CD14-positive monocyte (primary cell): ENCODE data around the gene AGBL1. TPM values are rescaled to one million over a fixed set of nuclear protein-coding genes. Genes with fewer than 3 reads are reported as not detected.

ENCODE experiments used
- DNase-seq, 3 donors: peaks; one replicate each; pipeline ENCODE4 v3.0.0-alpha.2; 2011 to 2022
- H2AFZ ChIP-seq: 2 replicates; pipeline ENCODE4 v1.6.0; 2012; ENCODE audit warnings: mild to moderate bottlenecking, low read depth, low read length, inconsistent platforms; ENCODE audit not compliant: insufficient read depth, poor library complexity, severe bottlenecking
- H3K27ac ChIP-seq, 2 donors: 1 replicate in 1 of 2; 2 replicates in 1 of 2; pipeline ENCODE4 v1.5.1; 2012 to 2013; ENCODE audit warnings: low read length in 2 of 2, control low read depth in 1 of 2, inconsistent platforms in 1 of 2, low read depth in 1 of 2, mild to moderate bottlenecking in 1 of 2
- H3K27me3 ChIP-seq, 2 donors: one replicate each; pipeline versions ENCODE4 v1.6.0 to v1.6.1; 2011 to 2013; ENCODE audit warnings: low read length in 2 of 2; ENCODE audit not compliant: control insufficient read depth in 2 of 2, insufficient read depth in 2 of 2
- H3K36me3 ChIP-seq, 2 donors: replicated peaks in 1 of 2; 1 replicate in 1 of 2; 2 replicates in 1 of 2; pipeline versions ENCODE4 v1.5.1 to v1.6.1; 2012 to 2013; ENCODE audit warnings: low read length in 2 of 2, control low read depth in 1 of 2, inconsistent platforms in 1 of 2, mild to moderate bottlenecking in 1 of 2; ENCODE audit not compliant: insufficient read depth in 2 of 2, control insufficient read depth in 1 of 2
- H3K4me1 ChIP-seq, 2 donors: 1 replicate in 1 of 2; 2 replicates in 1 of 2; pipeline versions ENCODE4 v1.5.1 to v1.6.1; 2012 to 2013; ENCODE audit warnings: low read length in 2 of 2, control low read depth in 1 of 2, inconsistent platforms in 1 of 2, mild to moderate bottlenecking in 1 of 2, moderate library complexity in 1 of 2; ENCODE audit not compliant: insufficient read depth in 2 of 2, control insufficient read depth in 1 of 2
- H3K4me2 ChIP-seq: replicated peaks from 2 replicates; pipeline ENCODE3; 2012; ENCODE audit warnings: low read length, moderate library complexity, mild to moderate bottlenecking; ENCODE audit not compliant: poor library complexity, severe bottlenecking; ENCODE audit errors: extremely low read depth
- H3K4me3 ChIP-seq, 3 experiments: fragments of 200-600 bp in 1 of 3; sonication (generic) in 1 of 3; replicated peaks in 1 of 3; 1 replicate in 2 of 3; 2 replicates in 1 of 3; pipeline ENCODE4 v1.5.1; 2011 to 2013; ENCODE audit warnings: low read length in 3 of 3, mild to moderate bottlenecking in 3 of 3, control low read depth in 2 of 3, low read depth in 2 of 3, inconsistent platforms in 1 of 3, moderate library complexity in 1 of 3
- H3K79me2 ChIP-seq: 2 replicates; pipeline ENCODE4 v1.6.0; 2012; ENCODE audit warnings: mild to moderate bottlenecking, control low read depth, inconsistent platforms, low read length, moderate library complexity; ENCODE audit not compliant: insufficient read depth
- H3K9ac ChIP-seq: 2 replicates; pipeline ENCODE4 v1.6.0; 2017; ENCODE audit warnings: low read length, mild to moderate bottlenecking; ENCODE audit not compliant: insufficient read depth, poor library complexity, severe bottlenecking
- H3K9me3 ChIP-seq, 2 donors: replicated peaks in 1 of 2; 1 replicate in 1 of 2; 2 replicates in 1 of 2; pipeline versions ENCODE4 v1.5.1 to v1.6.1; 2012 to 2013; ENCODE audit warnings: low read length in 2 of 2, control low read depth in 1 of 2; ENCODE audit not compliant: control insufficient read depth in 1 of 2, insufficient read depth in 1 of 2
- H4K20me1 ChIP-seq: 2 replicates; pipeline ENCODE4 v1.6.0; 2012; ENCODE audit warnings: mild to moderate bottlenecking, low read length, control low read depth, moderate library complexity; ENCODE audit not compliant: insufficient read depth
- H3K27ac Mint-ChIP-seq, 7 donors: one replicate each; pipeline ENCODE4 v1.8.0; 2020; ENCODE audit warnings: mild to moderate bottlenecking in 7 of 7, mixed read lengths in 7 of 7, moderate library complexity in 6 of 7, inconsistent platforms in 2 of 7
- H3K27me3 Mint-ChIP-seq, 3 donors: one replicate each; pipeline ENCODE4 v1.8.0; 2021 to 2022; ENCODE audit warnings: low read depth in 3 of 3, mild to moderate bottlenecking in 3 of 3, mixed read lengths in 3 of 3, moderate library complexity in 3 of 3, inconsistent platforms in 1 of 3
- H3K36me3 Mint-ChIP-seq, 2 donors: one replicate each; pipeline ENCODE4 v1.8.0; 2020; ENCODE audit warnings: mixed read lengths in 2 of 2, inconsistent platforms in 1 of 2, mild to moderate bottlenecking in 1 of 2
- H3K4me1 Mint-ChIP-seq: one replicate; pipeline ENCODE4 v1.8.0; 2020; ENCODE audit warnings: mild to moderate bottlenecking, mixed read lengths
- H3K4me3 Mint-ChIP-seq, 2 donors: one replicate each; pipeline ENCODE4 v1.8.0; 2020; ENCODE audit warnings: mild to moderate bottlenecking in 2 of 2, mixed read lengths in 2 of 2, moderate library complexity in 1 of 2
- H3K9me3 Mint-ChIP-seq, 7 donors: one replicate each; pipeline ENCODE4 v1.8.0; 2020 to 2022; ENCODE audit warnings: mixed read lengths in 7 of 7, mild to moderate bottlenecking in 6 of 7, moderate library complexity in 6 of 7, inconsistent platforms in 2 of 7
- WGBS: methylation state at CpG from one replicate; pipeline ENCODE4 v1.1.5; 2013; ENCODE audit warnings: missing lambda C conversion rate; ENCODE audit not compliant: insufficient coverage; 5-methylcytosine and 5-hydroxymethylcytosine counted together
- intact Hi-C, 2 donors: fragments of 100-400 bp; cut with micrococcal nuclease; formaldehyde crosslinking; loops; one replicate each; pipeline versions ENCODE4 v1.15.0 to v1.15.1; 2023
- polyA plus RNA-seq, 3 donors: library from polyadenylated mRNA; depleted of rRNA in 1 of 3; unstranded in 2 of 3; stranded (reverse) in 1 of 3; fragments of 300-500 nt in 2 of 3; fragments of >200 nt in 1 of 3; fragmentation: Illumina TruSeq in 2 of 3; gene quantifications; 1 replicate in 2 of 3; 2 replicates in 1 of 3; pipeline ENCODE4 v1.2.3, GENCODE V29; 2012 to 2021
- TF ChIP-seq, protein P1 (sequence below): fragments of 200-600 bp; IDR thresholded peaks from one replicate; pipeline ENCODE4 v1.8.0; 2022; ENCODE audit warnings: antibody characterized with exemption, mild to moderate bottlenecking

The AGBL1 gene
- polyA plus RNA-seq, 3 donors, result not detected

DNA sequence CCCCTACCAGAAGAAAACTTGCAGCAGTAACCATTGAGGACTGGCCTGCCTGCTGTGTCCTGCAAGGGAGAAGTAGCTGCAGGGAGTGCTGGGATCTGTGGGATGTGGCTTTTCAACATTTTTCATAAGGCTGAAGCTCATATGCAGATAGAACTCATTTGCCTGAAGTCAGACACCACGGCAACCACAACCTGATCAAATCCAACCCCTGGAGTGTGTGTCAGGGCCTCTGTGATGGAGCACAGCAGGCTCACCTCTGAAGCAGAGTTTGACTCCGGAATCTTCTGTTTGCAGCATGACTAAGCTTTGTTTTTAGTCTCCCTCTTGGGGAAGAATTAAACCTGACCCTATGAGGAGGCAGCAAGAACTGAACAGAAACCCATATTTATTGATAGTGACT, 508.7 kb downstream of the AGBL1 start:
- TF ChIP-seq, protein P1, sequence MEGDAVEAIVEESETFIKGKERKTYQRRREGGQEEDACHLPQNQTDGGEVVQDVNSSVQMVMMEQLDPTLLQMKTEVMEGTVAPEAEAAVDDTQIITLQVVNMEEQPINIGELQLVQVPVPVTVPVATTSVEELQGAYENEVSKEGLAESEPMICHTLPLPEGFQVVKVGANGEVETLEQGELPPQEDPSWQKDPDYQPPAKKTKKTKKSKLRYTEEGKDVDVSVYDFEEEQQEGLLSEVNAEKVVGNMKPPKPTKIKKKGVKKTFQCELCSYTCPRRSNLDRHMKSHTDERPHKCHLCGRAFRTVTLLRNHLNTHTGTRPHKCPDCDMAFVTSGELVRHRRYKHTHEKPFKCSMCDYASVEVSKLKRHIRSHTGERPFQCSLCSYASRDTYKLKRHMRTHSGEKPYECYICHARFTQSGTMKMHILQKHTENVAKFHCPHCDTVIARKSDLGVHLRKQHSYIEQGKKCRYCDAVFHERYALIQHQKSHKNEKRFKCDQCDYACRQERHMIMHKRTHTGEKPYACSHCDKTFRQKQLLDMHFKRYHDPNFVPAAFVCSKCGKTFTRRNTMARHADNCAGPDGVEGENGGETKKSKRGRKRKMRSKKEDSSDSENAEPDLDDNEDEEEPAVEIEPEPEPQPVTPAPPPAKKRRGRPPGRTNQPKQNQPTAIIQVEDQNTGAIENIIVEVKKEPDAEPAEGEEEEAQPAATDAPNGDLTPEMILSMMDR, result no peak
- no peak overlapping the region for H2AFZ ChIP-seq
- Mint-ChIP-seq H3K9me3 (peaks cover 0 to 10% (median 4%) of the 10 kb centered on the region in 7 donors), H3K36me3 (no peaks in the 10 kb centered on the region), H3K4me3 (no peak overlapping the region), H3K27me3 (no peaks in the 10 kb centered on the region), H3K4me1 (no peaks in the 10 kb centered on the region), H3K27ac (no peak overlapping the region)
- H3K4me2 ChIP-seq, result no peak overlapping the region
- intact Hi-C loops, result no loop called here
- DNase-seq, result no peak
- no peaks in the 10 kb centered on the region for H3K27me3 ChIP-seq
- H3K27ac ChIP-seq, result no peak overlapping the region
- no peaks in the 10 kb centered on the region for H4K20me1 ChIP-seq
- H3K79me2 ChIP-seq, result no peaks in the 10 kb centered on the region
- no peaks in the 10 kb centered on the region for H3K9me3 ChIP-seq
- H3K4me3 ChIP-seq, result no peak overlapping the region
- 39% methylated on average over 2 of the region's 2 CpGs for WGBS
- no peaks in the 10 kb centered on the region for H3K4me1 ChIP-seq
- H3K9ac ChIP-seq, result no peak overlapping the region
- H3K36me3 ChIP-seq, result no peaks in the 10 kb centered on the region

DNA sequence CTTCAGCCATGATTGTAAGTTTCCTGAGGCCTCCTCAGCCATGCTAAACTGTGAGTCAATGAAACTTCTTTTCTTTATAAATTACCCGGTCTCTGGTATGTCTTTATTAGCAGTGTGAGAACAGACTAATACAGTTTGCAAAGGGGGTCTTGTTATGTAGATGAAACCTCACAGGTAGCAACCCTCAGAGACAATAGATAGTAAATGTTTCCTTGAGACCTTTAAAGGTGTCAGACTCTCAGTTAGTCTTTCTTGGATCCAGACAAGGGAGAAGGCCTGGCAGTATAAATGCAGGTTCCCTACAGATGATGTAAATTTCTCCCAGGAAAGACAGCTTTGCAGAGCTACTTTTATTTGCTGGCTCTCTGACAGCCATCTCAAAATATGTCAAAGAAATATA, 510.8 kb downstream of the AGBL1 start:
- DNase-seq, result no peak
- TF ChIP-seq, protein P1, result no peak
- Histone ChIP-seq H3K4me2 (no peak overlapping the region), H4K20me1 (no peaks in the 10 kb centered on the region), H3K79me2 (no peaks in the 10 kb centered on the region), H3K27me3 (no peaks in the 10 kb centered on the region), H3K27ac (no peak overlapping the region), H3K4me3 (no peak overlapping the region), H3K36me3 (no peaks in the 10 kb centered on the region), H3K4me1 (no peaks in the 10 kb centered on the region), H2AFZ (no peak overlapping the region), H3K9me3 (no peaks in the 10 kb centered on the region), H3K9ac (no peak overlapping the region)
- Mint-ChIP-seq H3K4me1 (no peaks in the 10 kb centered on the region), H3K27ac (no peak overlapping the region), H3K4me3 (no peak overlapping the region), H3K9me3 (peaks cover 0 to 9% (median 5%) of the 10 kb centered on the region in 7 donors), H3K27me3 (no peaks in the 10 kb centered on the region), H3K36me3 (no peaks in the 10 kb centered on the region)
- WGBS, result no CpG with 5 or more reads among the region's 1 CpG
- intact Hi-C loops, result no loop called here
